ENCODE results near the gene XXYLT1.
"Not testable (repeated sequence)": the region's sequence is repeated elsewhere in the genome, so short reads cannot be mapped to it uniquely, and the experiment has no call there.

DNA sequence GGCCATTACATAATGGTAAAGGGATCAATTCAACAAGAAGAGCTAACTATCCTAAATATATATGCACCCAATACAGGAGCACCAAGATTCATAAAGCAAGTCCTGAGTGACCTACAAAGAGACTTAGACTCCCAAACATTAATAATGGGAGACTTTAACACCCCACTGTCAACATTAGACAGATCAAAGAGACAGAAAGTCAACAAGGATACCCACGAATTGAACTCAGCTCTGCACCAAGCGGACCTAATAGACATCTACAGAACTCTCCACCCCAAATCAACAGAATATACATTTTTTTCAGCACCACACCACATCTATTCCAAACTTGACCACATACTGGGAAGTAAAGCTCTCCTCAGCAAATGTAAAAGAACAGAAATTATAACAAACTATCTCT, 55.4 kb downstream of the XXYLT1 start:
- TF ChIP-seq, protein P1, sequence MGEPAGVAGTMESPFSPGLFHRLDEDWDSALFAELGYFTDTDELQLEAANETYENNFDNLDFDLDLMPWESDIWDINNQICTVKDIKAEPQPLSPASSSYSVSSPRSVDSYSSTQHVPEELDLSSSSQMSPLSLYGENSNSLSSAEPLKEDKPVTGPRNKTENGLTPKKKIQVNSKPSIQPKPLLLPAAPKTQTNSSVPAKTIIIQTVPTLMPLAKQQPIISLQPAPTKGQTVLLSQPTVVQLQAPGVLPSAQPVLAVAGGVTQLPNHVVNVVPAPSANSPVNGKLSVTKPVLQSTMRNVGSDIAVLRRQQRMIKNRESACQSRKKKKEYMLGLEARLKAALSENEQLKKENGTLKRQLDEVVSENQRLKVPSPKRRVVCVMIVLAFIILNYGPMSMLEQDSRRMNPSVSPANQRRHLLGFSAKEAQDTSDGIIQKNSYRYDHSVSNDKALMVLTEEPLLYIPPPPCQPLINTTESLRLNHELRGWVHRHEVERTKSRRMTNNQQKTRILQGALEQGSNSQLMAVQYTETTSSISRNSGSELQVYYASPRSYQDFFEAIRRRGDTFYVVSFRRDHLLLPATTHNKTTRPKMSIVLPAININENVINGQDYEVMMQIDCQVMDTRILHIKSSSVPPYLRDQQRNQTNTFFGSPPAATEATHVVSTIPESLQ (CRISPR knock-in tag; IDR thresholded peaks at IDR 0.05) = not testable (repeated sequence)
- TF ChIP-seq NFE2 (IDR thresholded peaks at IDR 0.05; ENCODE audit: low read depth); ELF1 (tag; IDR thresholded peaks at IDR 0.05); SMC3 (conservative IDR thresholded peaks at IDR 0.05; ENCODE audit: insufficient read depth, low read depth, low read length): not testable (repeated sequence)
- TF ChIP-seq, protein P2, sequence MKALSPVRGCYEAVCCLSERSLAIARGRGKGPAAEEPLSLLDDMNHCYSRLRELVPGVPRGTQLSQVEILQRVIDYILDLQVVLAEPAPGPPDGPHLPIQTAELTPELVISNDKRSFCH (CRISPR knock-in tag; IDR thresholded peaks at IDR 0.05) = not testable (repeated sequence)
- TF ChIP-seq, protein P2 (tag; IDR thresholded peaks at IDR 0.05) = not testable (repeated sequence)

Measured in K562 (cell line).